Esophagus squamous epithelium (tissue), 5 donors: ENCODE data around the gene COL6A3. TPM values are rescaled to one million over a fixed set of nuclear protein-coding genes. Genes with fewer than 3 reads are reported as not detected.

ENCODE experiments used
- DNase-seq: peaks from one replicate; lab custom pipeline; 2025; lab: John Stamatoyannopoulos, UW
- H3K27ac ChIP-seq, 4 donors: fragments of 200-600 bp; sonication (generic); one replicate each; pipeline ENCODE4 v1.5.1; 2016 to 2019; ENCODE audit warnings: mild to moderate bottlenecking in 1 of 4
- H3K27me3 ChIP-seq, 4 donors: fragments of 200-600 bp; sonication (generic); 1 replicate in 3 of 4; 2 replicates in 1 of 4; pipeline versions ENCODE4 v1.5.1 to v1.6.0; 2017 to 2021; ENCODE audit warnings: antibody characterized with exemption in 1 of 4
- H3K36me3 ChIP-seq, 3 donors: fragments of 200-600 bp; sonication (generic); one replicate each; pipeline ENCODE4 v1.5.1; 2016 to 2019
- H3K4me1 ChIP-seq, 3 donors: fragments of 200-600 bp; sonication (generic); one replicate each; pipeline ENCODE4 v1.5.1; 2017 to 2019
- H3K4me3 ChIP-seq, 4 donors: fragments of 200-600 bp; sonication (generic); 1 replicate in 3 of 4; 2 replicates in 1 of 4; pipeline ENCODE4 v1.5.1; 2016 to 2019; ENCODE audit warnings: mild to moderate bottlenecking in 2 of 4, moderate library complexity in 1 of 4
- H3K9me3 ChIP-seq, 3 donors: fragments of 200-600 bp; sonication (generic); one replicate each; pipeline ENCODE4 v1.5.1; 2016 to 2019
- POLR2A ChIP-seq, 4 donors: fragments of 450-650 bp; IDR thresholded peaks; one replicate each; pipeline ENCODE4 v1.6.1; 2017; ENCODE audit warnings: antibody characterized with exemption in 4 of 4, mild to moderate bottlenecking in 4 of 4, moderate library complexity in 3 of 4
- WGBS, 2 donors: methylation state at CpG; one replicate each; pipeline ENCODE4 v1.1.5; 2018; 5-methylcytosine and 5-hydroxymethylcytosine counted together
- intact Hi-C: fragments of 100-400 bp; cut with DNase I; formaldehyde crosslinking; loops from one replicate; pipeline ENCODE4 v1.15.0; 2022
- total RNA-seq, 4 donors: library from RNA; depleted of rRNA; stranded (reverse); fragments of >200 nt; gene quantifications; one replicate each; pipeline ENCODE4 v1.1.0, GENCODE V29; 2016
- TF ChIP-seq, protein P1 (sequence below), 6 experiments: fragments of 450-650 bp in 4 of 6; fragments of 200-600 bp in 2 of 6; sonication (generic) in 2 of 6; IDR thresholded peaks; one replicate each; pipeline ENCODE4 v1.5.1; 2016 to 2019; ENCODE audit warnings: antibody characterized with exemption in 6 of 6, mild to moderate bottlenecking in 4 of 6, moderate library complexity in 4 of 6
- donor health status: DM: yes; HTN: yes; CAD: no.

COL6A3 gene
- total RNA-seq, 4 donors from 2014 or later, result 8.9 to 138 (median 46.5) TPM

DNA sequence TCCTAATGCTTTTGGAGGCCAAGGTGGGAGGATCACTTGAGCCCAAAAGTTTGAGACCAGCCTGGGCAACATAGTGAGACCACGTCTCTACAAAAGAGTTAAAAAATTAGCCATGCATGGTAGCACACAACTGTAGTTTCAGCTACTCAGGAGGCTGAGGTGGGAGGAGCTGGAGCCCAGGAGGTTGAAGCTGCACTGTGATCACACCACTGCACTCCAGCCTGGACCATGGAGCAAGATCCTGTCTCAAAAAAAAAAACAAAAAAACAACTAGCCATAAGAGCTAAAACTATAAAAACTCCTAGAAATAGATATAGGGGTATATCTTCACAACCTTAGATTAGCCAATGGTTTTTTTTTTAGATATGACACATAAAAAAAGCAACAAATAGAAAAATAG, 16.9 kb upstream of the COL6A3 start:
- 69 to 92% methylated on average over 1 of the region's 1 CpG for WGBS, 2 donors
- TF ChIP-seq POLR2A (IDR thresholded peaks at IDR 0.05), result no peak
- TF ChIP-seq, protein P1, sequence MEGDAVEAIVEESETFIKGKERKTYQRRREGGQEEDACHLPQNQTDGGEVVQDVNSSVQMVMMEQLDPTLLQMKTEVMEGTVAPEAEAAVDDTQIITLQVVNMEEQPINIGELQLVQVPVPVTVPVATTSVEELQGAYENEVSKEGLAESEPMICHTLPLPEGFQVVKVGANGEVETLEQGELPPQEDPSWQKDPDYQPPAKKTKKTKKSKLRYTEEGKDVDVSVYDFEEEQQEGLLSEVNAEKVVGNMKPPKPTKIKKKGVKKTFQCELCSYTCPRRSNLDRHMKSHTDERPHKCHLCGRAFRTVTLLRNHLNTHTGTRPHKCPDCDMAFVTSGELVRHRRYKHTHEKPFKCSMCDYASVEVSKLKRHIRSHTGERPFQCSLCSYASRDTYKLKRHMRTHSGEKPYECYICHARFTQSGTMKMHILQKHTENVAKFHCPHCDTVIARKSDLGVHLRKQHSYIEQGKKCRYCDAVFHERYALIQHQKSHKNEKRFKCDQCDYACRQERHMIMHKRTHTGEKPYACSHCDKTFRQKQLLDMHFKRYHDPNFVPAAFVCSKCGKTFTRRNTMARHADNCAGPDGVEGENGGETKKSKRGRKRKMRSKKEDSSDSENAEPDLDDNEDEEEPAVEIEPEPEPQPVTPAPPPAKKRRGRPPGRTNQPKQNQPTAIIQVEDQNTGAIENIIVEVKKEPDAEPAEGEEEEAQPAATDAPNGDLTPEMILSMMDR (IDR thresholded peaks at IDR 0.05), result no peak
- H3K36me3 ChIP-seq, result no peaks in the 10 kb centered on the region

GRCh38 chr2:237429753-237430152, 15.8 kb upstream of the COL6A3 start:
- Histone ChIP-seq H3K9me3 (no peaks in the 10 kb centered on the region), H3K4me1 (peaks cover 0 to 16% (median 4%) of the 10 kb centered on the region in 3 donors), H3K27ac (no peak overlapping the region), H3K36me3 (no peaks in the 10 kb centered on the region), H3K27me3 (peaks cover 0 to 29% (median 0%) of the 10 kb centered on the region in 4 donors), H3K4me3 (no peak overlapping the region)
- TF ChIP-seq, protein P1 (IDR thresholded peaks at IDR 0.05), result no peak
- no peak for TF ChIP-seq POLR2A (IDR thresholded peaks at IDR 0.05)
- 37 to 48% methylated on average over 3 of the region's 3 CpGs for WGBS, 2 donors
- DNase-seq, result no peak
- intact Hi-C loops, result no loop called here

More for the DNA sequence above, 16.9 kb upstream of the COL6A3 start:
- H3K27ac ChIP-seq, result no peak overlapping the region
- H3K9me3 ChIP-seq, result no peaks in the 10 kb centered on the region
- peaks cover 0 to 39% (median 0%) of the 10 kb centered on the region in 4 donors for H3K27me3 ChIP-seq
- intact Hi-C loops, result no loop called here
- no peak overlapping the region for H3K4me3 ChIP-seq
- no peak for DNase-seq
- peaks cover 0 to 27% (median 10%) of the 10 kb centered on the region in 3 donors for H3K4me1 ChIP-seq

GRCh38 chr2:237427769-237428506, 14.0 kb upstream of the COL6A3 start:
- Histone ChIP-seq H3K4me3 (no peak overlapping the region), H3K36me3 (no peaks in the 10 kb centered on the region), H3K27ac (no peak overlapping the region), H3K4me1 (peaks cover 0 to 9% (median 4%) of the 10 kb centered on the region in 3 donors), H3K9me3 (no peaks in the 10 kb centered on the region), H3K27me3 (peaks cover 0 to 17% (median 0%) of the 10 kb centered on the region in 4 donors)
- no peak for TF ChIP-seq POLR2A (IDR thresholded peaks at IDR 0.05)
- TF ChIP-seq, protein P1 (IDR thresholded peaks at IDR 0.05), result no peak
- DNase-seq, result no peak
- WGBS, 2 donors, result 76 to 92% methylated on average over 2 to 3 of the region's 5 CpGs
- intact Hi-C loops, result no loop called here

GRCh38 chr2:237426517-237426916, 12.6 kb upstream of the COL6A3 start:
- TF ChIP-seq, protein P1 (IDR thresholded peaks at IDR 0.05), result no peak
- TF ChIP-seq POLR2A (IDR thresholded peaks at IDR 0.05), result no peak
- Histone ChIP-seq H3K27ac (no peak overlapping the region), H3K4me1 (peaks cover 6 to 16% (median 7%) of the 10 kb centered on the region in 3 donors), H3K4me3 (no peak overlapping the region), H3K27me3 (peaks cover 0 to 25% (median 0%) of the 10 kb centered on the region in 4 donors), H3K36me3 (no peaks in the 10 kb centered on the region), H3K9me3 (no peaks in the 10 kb centered on the region)
- intact Hi-C loops, result no loop called here
- no peak for DNase-seq
- 100% methylated on average over 1 of the region's 1 CpG for WGBS, 2 donors

DNA sequence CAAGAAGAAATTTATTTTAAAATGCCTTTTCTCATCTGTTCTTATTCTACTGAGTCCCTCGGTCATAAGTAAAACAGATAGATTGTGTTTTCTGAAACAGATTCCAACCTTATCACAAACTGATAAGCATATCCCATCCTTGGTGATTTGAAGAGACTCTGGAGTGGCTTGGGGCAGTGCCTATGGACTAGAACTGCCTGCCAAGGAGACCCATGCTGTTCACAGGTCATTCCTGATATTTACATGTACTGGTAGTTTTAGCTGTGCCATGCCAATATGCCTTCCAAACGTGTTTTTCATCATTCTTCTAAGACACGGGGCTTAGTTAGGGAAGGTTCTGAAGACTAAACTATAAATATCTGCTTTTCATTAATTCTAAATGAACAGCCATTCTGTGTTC, 11.4 kb upstream of the COL6A3 start:
- no peak for TF ChIP-seq POLR2A (IDR thresholded peaks at IDR 0.05)
- TF ChIP-seq, protein P1 (IDR thresholded peaks at IDR 0.05), result no peak
- H3K4me1 ChIP-seq, result peaks cover 6 to 22% (median 9%) of the 10 kb centered on the region in 3 donors
- no peak overlapping the region for H3K27ac ChIP-seq
- WGBS, 2 donors, result 37 to 52% methylated on average over 3 of the region's 3 CpGs
- intact Hi-C loops, result no loop called here
- H3K9me3 ChIP-seq, result no peaks in the 10 kb centered on the region
- DNase-seq, result no peak
- H3K27me3 ChIP-seq, result peaks cover 0 to 30% (median 0%) of the 10 kb centered on the region in 4 donors
- no peak overlapping the region for H3K4me3 ChIP-seq
- H3K36me3 ChIP-seq, result no peaks in the 10 kb centered on the region
